GM23248 (cell line): ENCODE results near the gene NPY. TPM values are rescaled to one million over a fixed set of nuclear protein-coding genes. Genes with fewer than 3 reads are reported as not detected.
"Not testable (repeated sequence)": the region's sequence is repeated elsewhere in the genome, so short reads cannot be mapped to it uniquely, and the experiment has no call there.

Experiments used
- DNase-seq: peaks from one replicate; pipeline ENCODE4 v3.0.0-alpha.2; 2015
- H2AFZ ChIP-seq: fragments of 200-600 bp; sonication (generic); 2 replicates; pipeline ENCODE4 v1.6.1; 2016; ENCODE audit warnings: antibody characterized with exemption
- H3F3A ChIP-seq: fragments of 200-600 bp; sonication (generic); 2 replicates; pipeline ENCODE4 v1.6.1; 2016; ENCODE audit warnings: mild to moderate bottlenecking, antibody characterized with exemption, mixed run types; ENCODE audit not compliant: insufficient read depth
- H3K27ac ChIP-seq: fragments of 200-600 bp; sonication (generic); 2 replicates; pipeline ENCODE4 v1.5.1; 2016; ENCODE audit warnings: mild to moderate bottlenecking
- H3K27me3 ChIP-seq: fragments of 200-600 bp; sonication (generic); replicated peaks from 2 replicates; pipeline ENCODE4 v1.6.1; 2016; ENCODE audit warnings: mild to moderate bottlenecking; ENCODE audit not compliant: insufficient read depth
- H3K36me3 ChIP-seq: fragments of 200-600 bp; sonication (generic); 2 replicates; pipeline ENCODE4 v1.6.1; 2016; ENCODE audit warnings: low read depth, mild to moderate bottlenecking
- H3K4me1 ChIP-seq: fragments of 200-600 bp; sonication (generic); 2 replicates; pipeline ENCODE4 v1.6.1; 2016; ENCODE audit warnings: mild to moderate bottlenecking; ENCODE audit not compliant: insufficient read depth
- H3K4me2 ChIP-seq: fragments of 200-600 bp; sonication (generic); one replicate; pipeline ENCODE4 v1.6.1; 2016; ENCODE audit warnings: mild to moderate bottlenecking; ENCODE audit not compliant: unreplicated experiment
- H3K4me3 ChIP-seq: fragments of 200-600 bp; sonication (generic); 2 replicates; pipeline ENCODE4 v1.5.1; 2016; ENCODE audit warnings: mild to moderate bottlenecking
- H3K79me2 ChIP-seq: fragments of 200-600 bp; sonication (generic); 2 replicates; pipeline ENCODE4 v1.6.1; 2016; ENCODE audit warnings: mild to moderate bottlenecking; ENCODE audit not compliant: insufficient read depth
- H3K9ac ChIP-seq: fragments of 200-600 bp; sonication (generic); 2 replicates; pipeline ENCODE4 v1.6.1; 2016; ENCODE audit warnings: mild to moderate bottlenecking
- H3K9me2 ChIP-seq: fragments of 200-600 bp; sonication (generic); 2 replicates; pipeline ENCODE4 v1.6.1; 2016; ENCODE audit warnings: mixed run types, mild to moderate bottlenecking, moderate library complexity; ENCODE audit not compliant: insufficient read depth
- H3K9me3 ChIP-seq: fragments of 200-600 bp; sonication (generic); one replicate; pipeline ENCODE4 v1.6.1; 2017; ENCODE audit warnings: low read depth
- H4K20me1 ChIP-seq: fragments of 200-600 bp; sonication (generic); 2 replicates; pipeline ENCODE4 v1.6.0; 2016; ENCODE audit not compliant: insufficient read depth
- EZH2 ChIP-seq: fragments of 200-600 bp; sonication (generic); IDR thresholded peaks from 2 replicates; pipeline ENCODE4 v1.6.1; 2018; ENCODE audit warnings: antibody characterized with exemption, mild to moderate bottlenecking; ENCODE audit not compliant: insufficient read depth, poor library complexity, severe bottlenecking
- EZH2phosphoT487 ChIP-seq: fragments of 200-600 bp; sonication (generic); IDR thresholded peaks from 2 replicates; pipeline ENCODE4 v1.6.1; 2018; ENCODE audit warnings: antibody characterized with exemption, moderate library complexity, mild to moderate bottlenecking, low read depth; ENCODE audit not compliant: insufficient read depth
- WGBS, 2 experiments: methylation state at CpG; one replicate each; pipeline ENCODE4 v1.1.6; 2015 to 2017; ENCODE audit warnings: low lambda C conversion rate in 2 of 2, low coverage in 1 of 2; ENCODE audit errors: missing lambda C conversion rate in 2 of 2; 5-methylcytosine and 5-hydroxymethylcytosine counted together
- in situ Hi-C: fragments of 300-500 bp; cut with MboI; formaldehyde crosslinking; loops from 2 replicates; pipeline ENCODE4 v1.15.0; 2020
- polyA plus RNA-seq: library from polyadenylated mRNA; unstranded; fragments of >200 nt; fragmentation: Nextera tagmentation; extraction: Ambion mirVana; gene quantifications from 2 replicates; pipeline ENCODE4 v1.2.1, GENCODE V29; 2016
- total RNA-seq: library from RNA; depleted of rRNA; stranded (reverse); fragments of >200 nt; shearing (Covaris generic); gene quantifications from 2 replicates; pipeline ENCODE4 v1.2.3, GENCODE V29; 2014

The NPY gene
- total and polyA plus RNA-seq, 2 experiments from 2014 or later: not detected

DNA sequence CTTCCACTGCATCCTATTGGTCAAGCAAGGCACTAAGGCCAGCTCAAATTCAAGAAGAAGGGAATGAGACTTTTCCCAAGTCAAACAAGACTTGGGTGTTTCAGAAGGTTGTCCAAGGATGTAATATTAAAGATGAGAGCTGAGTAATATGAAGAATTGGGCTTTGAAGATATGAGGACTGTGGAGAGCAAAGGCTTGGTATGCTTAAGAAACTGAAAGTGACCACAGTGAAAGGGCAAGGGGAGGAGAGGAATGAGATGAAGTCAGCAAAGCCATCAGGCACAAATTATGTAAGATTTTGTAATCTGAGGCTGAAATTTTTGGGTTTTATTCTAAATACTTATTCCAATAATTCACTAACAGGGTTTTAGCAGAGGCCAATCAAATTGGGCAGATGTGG, 38.6 kb upstream of the NPY start:
- no peak for DNase-seq
- H4K20me1 ChIP-seq: no peaks in the 10 kb centered on the region
- no peak for TF ChIP-seq EZH2phosphoT487
- no peak for TF ChIP-seq EZH2
- no peak overlapping the region for H3K4me3 ChIP-seq
- no peaks in the 10 kb centered on the region for H3K79me2 ChIP-seq
- no peaks in the 10 kb centered on the region for H3K27me3 ChIP-seq
- in situ Hi-C loops: no loop called here
- no peak overlapping the region for H3K27ac ChIP-seq
- H3K9me2 ChIP-seq: no peaks in the 10 kb centered on the region
- no peak overlapping the region for H3K9ac ChIP-seq
- no peaks in the 10 kb centered on the region for H3K4me1 ChIP-seq
- no peaks in the 10 kb centered on the region for H3K9me3 ChIP-seq
- no peaks in the 10 kb centered on the region for H3F3A ChIP-seq
- no peaks in the 10 kb centered on the region for H3K36me3 ChIP-seq
- H3K4me2 ChIP-seq: no peak overlapping the region
- H2AFZ ChIP-seq: no peak overlapping the region

DNA sequence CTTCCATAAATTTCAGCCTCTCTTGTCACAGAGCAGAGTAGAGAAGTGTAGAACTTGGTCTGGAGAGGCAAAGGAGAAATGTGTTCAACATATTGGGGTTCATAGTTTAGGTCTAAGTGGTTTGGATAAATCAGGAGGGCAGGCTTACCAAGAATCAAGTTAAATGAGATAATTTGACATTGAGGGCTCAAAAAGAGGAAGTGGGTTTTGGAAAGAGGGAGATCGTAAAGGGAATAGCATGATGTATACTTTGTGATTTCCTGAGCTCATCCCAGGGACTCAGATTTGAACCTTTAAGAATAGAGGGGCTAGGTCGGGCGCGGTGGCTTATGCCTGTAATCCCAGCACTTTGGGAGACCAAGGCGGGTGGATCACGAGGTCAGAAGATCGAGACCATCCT, 34.7 kb upstream of the NPY start:
- no peak overlapping the region for H3K4me3 ChIP-seq
- no peaks in the 10 kb centered on the region for H3K9me2 ChIP-seq
- no peak overlapping the region for H3K4me2 ChIP-seq
- H3K9me3 ChIP-seq: no peaks in the 10 kb centered on the region
- WGBS, 2 experiments: 43 to 61% methylated on average over 7 of the region's 7 CpGs
- no peak for DNase-seq
- H2AFZ ChIP-seq: no peak overlapping the region
- in situ Hi-C loops: no loop called here
- TF ChIP-seq EZH2: no peak
- TF ChIP-seq EZH2phosphoT487: no peak
- no peak overlapping the region for H3K27ac ChIP-seq
- H3K79me2 ChIP-seq: no peaks in the 10 kb centered on the region
- no peaks in the 10 kb centered on the region for H3K4me1 ChIP-seq
- H3K36me3 ChIP-seq: no peaks in the 10 kb centered on the region
- H3K9ac ChIP-seq: no peak overlapping the region
- no peaks in the 10 kb centered on the region for H3K27me3 ChIP-seq
- H4K20me1 ChIP-seq: no peaks in the 10 kb centered on the region
- H3F3A ChIP-seq: no peaks in the 10 kb centered on the region

DNA sequence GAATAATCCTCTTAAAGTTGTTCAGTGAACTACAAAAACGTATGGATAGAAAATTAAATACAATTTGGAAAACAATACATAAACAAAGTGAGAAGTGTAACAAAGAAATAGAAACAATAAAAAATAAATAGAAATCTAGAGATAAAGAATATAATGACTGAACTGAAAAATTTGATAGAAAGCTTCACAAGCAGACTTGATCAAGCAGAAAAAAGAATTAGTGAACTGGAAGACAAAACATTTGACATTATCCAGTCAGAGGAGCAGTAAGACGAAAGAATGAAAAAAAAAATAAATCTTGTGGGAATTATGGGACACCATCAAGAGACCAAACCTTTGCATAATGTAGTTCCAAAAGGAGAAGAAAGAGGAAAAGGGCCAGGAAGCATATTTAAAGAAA, 32.4 kb upstream of the NPY start:
- no peaks in the 10 kb centered on the region for H3F3A ChIP-seq
- H3K9me2 ChIP-seq: no peaks in the 10 kb centered on the region
- no peaks in the 10 kb centered on the region for H4K20me1 ChIP-seq
- no peaks in the 10 kb centered on the region for H3K79me2 ChIP-seq
- H3K9ac ChIP-seq: no peak overlapping the region
- H2AFZ ChIP-seq: no peak overlapping the region
- TF ChIP-seq EZH2 (no peak), EZH2phosphoT487 (no peak)
- WGBS, 2 experiments: 3 to 6% methylated on average over 2 of the region's 2 CpGs
- H3K27ac ChIP-seq: no peak overlapping the region
- H3K36me3 ChIP-seq: no peaks in the 10 kb centered on the region
- H3K9me3 ChIP-seq: no peaks in the 10 kb centered on the region
- no peaks in the 10 kb centered on the region for H3K27me3 ChIP-seq
- in situ Hi-C loops: no loop called here
- H3K4me3 ChIP-seq: no peak overlapping the region
- DNase-seq: no peak
- H3K4me1 ChIP-seq: no peaks in the 10 kb centered on the region
- no peak overlapping the region for H3K4me2 ChIP-seq

DNA sequence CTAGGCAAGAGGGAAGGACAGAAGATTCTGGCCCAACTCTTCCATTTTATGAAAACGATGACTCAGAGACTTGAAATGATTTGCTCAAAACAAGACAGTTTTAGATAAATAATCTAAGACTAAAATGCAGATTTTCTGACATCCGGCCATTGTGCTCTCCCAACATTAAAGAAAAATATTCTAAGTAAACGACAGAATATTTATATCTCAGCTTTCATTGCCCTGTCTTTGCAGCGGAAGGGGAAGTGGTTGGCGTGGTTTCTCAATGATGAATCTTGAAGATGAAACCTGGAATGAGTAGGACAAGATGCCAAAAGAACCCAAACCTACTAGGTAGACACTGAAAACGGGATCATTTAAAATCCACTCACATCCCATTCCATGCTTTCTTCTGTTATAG, 28.9 kb upstream of the NPY start:
- Histone ChIP-seq H3F3A (no peaks in the 10 kb centered on the region), H3K79me2 (no peaks in the 10 kb centered on the region), H3K4me2 (no peak overlapping the region), H3K4me1 (no peaks in the 10 kb centered on the region), H3K27me3 (no peaks in the 10 kb centered on the region), H3K9ac (no peak overlapping the region), H2AFZ (no peak overlapping the region), H3K36me3 (no peaks in the 10 kb centered on the region), H3K4me3 (no peak overlapping the region), H4K20me1 (no peaks in the 10 kb centered on the region), H3K27ac (no peak overlapping the region), H3K9me3 (no peaks in the 10 kb centered on the region), H3K9me2 (no peaks in the 10 kb centered on the region)
- no peak for DNase-seq
- 21 to 23% methylated on average over 6 of the region's 6 CpGs for WGBS, 2 experiments
- no peak for TF ChIP-seq EZH2
- no peak for TF ChIP-seq EZH2phosphoT487
- in situ Hi-C loops: no loop called here

DNA sequence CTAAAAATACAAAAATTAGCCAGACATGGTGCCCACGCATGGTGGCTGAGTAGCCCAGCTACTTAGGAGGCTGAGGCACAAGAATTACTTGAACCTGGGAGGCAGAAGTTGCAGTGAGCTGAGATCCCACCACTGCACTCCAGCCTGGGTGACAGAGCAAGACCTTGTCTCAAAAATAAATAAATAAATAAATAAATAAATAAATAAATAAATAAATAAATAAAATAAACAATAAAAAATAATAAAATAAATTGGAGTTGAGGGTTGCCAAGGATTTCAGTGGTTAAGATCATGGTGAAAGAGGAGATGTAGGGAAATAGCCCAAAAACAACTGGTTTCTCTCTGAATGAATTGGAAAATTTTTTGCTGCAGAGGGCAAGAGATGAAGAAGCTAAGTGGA, 25.7 kb upstream of the NPY start:
- DNase-seq, H3K27ac ChIP-seq, H3F3A ChIP-seq, H2AFZ ChIP-seq, H3K9me3 ChIP-seq, H4K20me1 ChIP-seq, H3K36me3 ChIP-seq, in situ Hi-C loops, H3K9ac ChIP-seq, H3K79me2 ChIP-seq, H3K27me3 ChIP-seq, H3K4me2 ChIP-seq, H3K4me1 ChIP-seq, H3K4me3 ChIP-seq, H3K9me2 ChIP-seq: not testable (repeated sequence)
- 4 to 45% methylated on average over 1 of the region's 1 CpG for WGBS, 2 experiments
